Upper lobe of left lung (tissue), 4 donors: ENCODE results near the gene SPATA19.

Experiments
- CTCF ChIP-seq, 6 experiments: fragments of 450-650 bp in 4 of 6; fragments of 200-600 bp in 2 of 6; sonication (generic) in 2 of 6; IDR thresholded peaks; one replicate each; pipeline ENCODE4 v1.5.1; 2016 to 2019; ENCODE audit warnings: antibody characterized with exemption in 6 of 6
- EP300 ChIP-seq, 4 donors: sonication (generic); formaldehyde crosslinking; IDR thresholded peaks; one replicate each; pipeline ENCODE4 v1.5.1; 2017; ENCODE audit warnings: antibody characterized with exemption in 4 of 4, control low read depth in 2 of 4
- POLR2A ChIP-seq, 4 donors: fragments of 450-650 bp; IDR thresholded peaks; one replicate each; pipeline ENCODE4 v1.5.1; 2016 to 2017; ENCODE audit warnings: antibody characterized with exemption in 4 of 4, mild to moderate bottlenecking in 2 of 4
- POLR2AphosphoS5 ChIP-seq, 2 donors: sonication (generic); formaldehyde crosslinking; IDR thresholded peaks; one replicate each; pipeline ENCODE4 v1.5.1; 2017; ENCODE audit warnings: antibody characterized with exemption in 2 of 2

DNA sequence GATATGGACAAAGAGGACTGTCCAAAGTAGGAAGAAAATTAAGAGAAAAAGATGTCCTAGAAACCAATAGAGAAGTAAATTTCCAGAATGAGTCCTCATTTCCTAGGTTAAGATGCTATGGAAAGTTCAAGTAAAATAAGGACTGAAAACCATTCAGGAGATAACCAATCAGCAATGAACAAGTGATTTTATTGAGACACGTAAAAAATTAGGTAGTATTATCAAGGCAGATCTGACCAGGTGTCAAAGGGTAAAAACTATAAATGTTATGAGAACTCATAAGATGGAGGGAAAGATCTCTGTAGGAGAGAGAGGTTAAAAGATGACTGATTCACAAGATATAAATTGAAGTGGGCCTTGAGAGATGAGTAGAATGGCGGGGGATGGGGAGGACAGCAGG, 50.2 kb downstream of the SPATA19 start:
- TF ChIP-seq EP300 (IDR thresholded peaks at IDR 0.05), result no peak
- no peak for TF ChIP-seq CTCF (IDR thresholded peaks at IDR 0.05)
- no peak for TF ChIP-seq POLR2A (IDR thresholded peaks at IDR 0.05)
- no peak for TF ChIP-seq POLR2AphosphoS5 (IDR thresholded peaks at IDR 0.05)
